Glomerular visceral epithelial cell (primary cell): ENCODE measurements around the gene TUBA3E.
"Not testable (repeated sequence)": the region's sequence is repeated elsewhere in the genome, so short reads cannot be mapped to it uniquely, and the experiment has no call there.

ENCODE experiments used
- DNase-seq: peaks from one replicate; pipeline ENCODE4 v3.0.0-alpha.2; 2016; ENCODE audit errors: extremely low spot score

The TUBA3E gene

DNA sequence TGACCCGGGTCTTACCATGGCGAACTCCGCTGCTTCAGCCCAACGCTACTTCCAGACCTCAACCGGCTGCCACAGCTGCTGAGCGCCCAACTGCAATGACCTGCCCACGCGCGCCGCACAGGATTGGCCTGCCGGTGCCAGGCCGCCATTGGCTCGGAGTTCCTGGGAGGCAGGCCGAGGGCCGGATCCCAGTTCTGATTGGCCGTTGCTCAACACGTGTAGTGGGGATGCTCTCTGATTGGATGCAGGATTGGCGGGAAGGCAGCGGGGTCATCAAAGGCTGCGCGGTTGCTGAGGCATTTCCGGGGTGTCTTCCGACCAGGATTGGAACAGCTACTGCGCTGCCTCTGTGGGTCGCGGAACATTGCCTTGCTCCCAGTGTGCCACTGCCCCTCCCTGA, at the start of gene TUBA3E:
TUBA3E (minus strand) TSS at position 97 of the 400 bp plus-strand sequence; CDS start at position 18, 79 bp downstream.
- DNase-seq = no peak

DNA sequence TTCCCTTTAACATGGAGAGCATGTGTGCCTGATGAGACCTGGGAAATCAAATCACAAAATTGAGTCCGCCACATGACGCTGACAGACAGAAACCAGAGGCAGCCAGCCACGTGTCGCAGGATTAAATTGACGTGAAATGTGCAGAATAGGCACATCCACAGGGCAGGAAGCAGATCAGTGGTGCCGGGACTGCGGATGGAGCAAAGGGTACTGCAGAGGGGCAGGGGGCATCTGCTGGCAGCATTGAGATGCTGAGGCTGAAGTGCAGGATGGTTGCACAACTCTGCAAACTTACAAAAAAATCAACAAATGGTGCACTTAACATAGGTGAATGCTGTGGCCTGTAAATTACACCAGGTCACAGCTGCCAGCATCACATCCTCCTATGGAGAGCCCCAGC, 48.2 kb upstream of the TUBA3E start:
- DNase-seq = no peak

DNA sequence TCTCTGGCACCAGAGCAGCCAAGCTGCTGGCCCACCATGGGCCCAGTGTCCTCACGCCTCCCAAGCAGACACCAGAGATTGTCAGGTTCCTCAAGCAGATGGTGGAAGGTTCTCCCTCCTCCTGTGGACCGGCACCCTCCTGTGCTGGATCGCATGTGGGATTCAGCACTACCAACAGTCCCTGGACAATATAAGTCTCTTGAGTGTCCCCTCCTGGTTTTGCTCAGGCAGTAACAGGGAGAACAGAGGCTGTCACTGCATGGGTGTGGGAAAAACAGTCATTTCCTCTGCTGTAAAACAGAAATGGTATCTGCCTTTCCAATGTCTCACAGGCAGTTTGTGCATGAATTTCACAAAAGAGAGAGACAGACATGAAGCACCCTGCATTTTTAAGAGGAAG, 47.7 kb upstream of the TUBA3E start:
- DNase-seq = no peak

DNA sequence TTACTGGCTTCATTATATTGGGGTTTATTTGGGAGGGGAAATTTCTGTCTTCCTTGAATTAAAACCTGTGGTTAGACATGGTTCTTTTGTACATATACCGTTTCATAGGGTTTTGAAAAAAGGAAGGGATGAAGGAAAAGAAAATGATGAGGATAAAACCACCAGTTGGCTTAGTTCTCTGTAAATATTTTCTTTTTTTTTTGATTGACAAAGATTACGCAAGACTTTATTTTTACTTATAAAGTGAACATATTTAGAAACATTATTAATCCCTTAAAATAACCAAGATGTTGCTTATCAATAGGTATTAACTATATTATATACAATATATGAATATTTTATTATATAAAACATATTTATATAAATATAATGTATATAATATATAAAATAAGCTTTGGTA, 45.1 kb upstream of the TUBA3E start:
- no peak for DNase-seq

DNA sequence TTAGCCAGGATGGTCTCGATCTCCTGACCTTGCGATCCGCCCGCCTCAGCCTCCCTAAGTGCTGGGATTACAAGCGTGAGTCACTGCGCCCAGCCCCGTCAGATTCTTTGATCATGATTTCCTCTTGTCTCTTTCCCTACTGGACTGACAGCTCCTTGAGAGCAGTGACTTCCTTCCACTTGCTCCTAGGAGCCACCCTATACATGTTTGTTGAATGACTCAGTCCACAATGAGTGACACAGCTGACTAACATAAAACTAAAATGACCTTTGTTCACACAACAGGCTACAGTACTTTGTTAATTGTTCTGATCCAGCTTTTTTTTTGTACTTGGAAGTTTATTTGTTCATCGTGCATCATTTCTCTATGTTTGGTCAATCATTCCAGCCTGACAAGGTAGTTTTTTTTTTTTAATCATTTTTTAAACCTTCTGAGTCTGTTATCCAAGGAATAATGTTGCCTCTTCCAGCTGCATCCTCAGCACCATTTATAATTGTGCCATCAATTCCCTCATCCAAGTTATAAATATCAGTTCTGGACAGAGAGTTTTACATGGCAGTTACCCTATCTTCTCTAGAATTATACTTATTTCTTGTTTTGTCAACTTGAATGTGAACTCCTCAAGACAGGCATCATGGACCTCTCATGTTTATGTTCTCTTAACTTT, 42.9 kb upstream of the TUBA3E start:
- DNase-seq = peak; percentile 65

DNA sequence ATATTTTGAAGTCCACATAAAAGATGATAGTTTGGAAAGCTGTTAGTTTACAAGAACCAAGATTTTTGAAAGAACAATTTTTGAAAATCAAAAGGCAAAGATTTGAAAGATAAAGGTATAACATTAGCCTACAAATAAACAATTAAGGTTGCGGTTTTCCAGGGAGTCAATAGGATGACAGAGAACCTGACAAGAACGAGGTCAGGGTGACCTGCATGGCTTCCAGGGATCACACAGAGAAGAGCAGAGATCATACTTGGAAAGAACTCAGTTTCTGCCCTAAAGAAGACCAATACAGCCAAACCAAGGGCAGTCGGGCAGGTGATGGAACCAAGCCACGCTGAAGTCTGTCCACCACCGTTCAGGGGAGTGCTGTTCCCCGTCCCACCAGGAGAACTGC, 41.3 kb upstream of the TUBA3E start:
- not testable (repeated sequence) for DNase-seq

DNA sequence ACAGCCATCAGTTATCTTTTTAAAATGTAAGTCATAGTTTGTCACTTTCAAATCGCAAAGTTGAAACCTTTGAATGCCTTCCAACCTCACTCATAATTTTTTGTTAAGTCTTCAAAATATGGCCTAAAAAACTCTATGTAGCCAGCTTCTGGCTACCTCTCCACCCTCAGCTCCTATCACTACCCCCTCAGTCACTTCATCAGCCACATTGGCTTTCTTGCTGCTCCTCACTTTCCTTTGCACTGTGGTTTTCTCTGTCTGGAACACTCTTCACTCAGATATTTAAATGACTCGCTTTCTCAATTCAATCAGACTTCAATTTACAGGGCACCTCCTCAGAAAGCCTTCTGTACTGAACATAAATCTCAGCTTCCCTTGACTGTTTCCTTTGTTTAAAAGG, 34.8 kb upstream of the TUBA3E start:
- not testable (repeated sequence) for DNase-seq

DNA sequence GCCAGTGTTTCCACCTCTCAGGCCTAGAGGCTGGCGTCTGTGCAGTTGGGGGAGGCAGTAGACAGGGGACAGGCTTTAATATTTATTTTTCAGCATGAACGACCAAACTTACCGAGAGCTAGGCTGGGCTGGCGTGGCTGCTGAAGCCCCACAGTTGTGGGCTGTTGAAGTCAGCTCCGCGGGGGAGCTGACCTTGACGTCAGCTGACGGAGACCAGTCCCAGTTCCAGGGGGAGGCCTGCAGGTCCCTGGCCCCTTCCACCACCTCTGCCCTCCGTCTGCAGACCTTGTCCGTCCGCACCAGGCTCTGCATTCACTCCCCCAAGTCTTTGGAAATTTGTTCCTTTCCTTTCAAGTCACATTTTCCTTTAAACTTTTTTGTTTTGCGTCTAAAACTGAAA, 33.4 kb upstream of the TUBA3E start:
- no peak for DNase-seq

DNA sequence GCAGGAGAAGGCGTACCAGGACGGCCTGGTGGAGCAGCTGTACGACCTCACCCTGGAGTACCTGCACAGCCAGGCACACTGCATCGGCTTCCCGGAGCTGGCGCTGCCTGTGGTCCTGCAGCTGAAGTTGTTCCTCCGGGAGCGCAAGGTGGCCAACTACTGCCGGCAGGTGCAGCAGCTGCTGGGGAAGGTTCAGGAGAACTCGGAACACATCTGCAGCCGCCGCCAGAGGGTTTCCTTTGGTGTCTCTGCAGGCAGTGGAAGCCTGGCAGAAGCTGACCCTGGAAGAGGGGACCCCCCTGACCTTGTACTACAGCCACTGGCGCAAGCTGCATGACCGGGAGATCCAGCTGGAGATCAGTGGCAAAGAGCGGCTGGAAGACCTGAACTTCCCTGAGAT, 32.7 kb upstream of the TUBA3E start:
- not testable (repeated sequence) for DNase-seq

DNA sequence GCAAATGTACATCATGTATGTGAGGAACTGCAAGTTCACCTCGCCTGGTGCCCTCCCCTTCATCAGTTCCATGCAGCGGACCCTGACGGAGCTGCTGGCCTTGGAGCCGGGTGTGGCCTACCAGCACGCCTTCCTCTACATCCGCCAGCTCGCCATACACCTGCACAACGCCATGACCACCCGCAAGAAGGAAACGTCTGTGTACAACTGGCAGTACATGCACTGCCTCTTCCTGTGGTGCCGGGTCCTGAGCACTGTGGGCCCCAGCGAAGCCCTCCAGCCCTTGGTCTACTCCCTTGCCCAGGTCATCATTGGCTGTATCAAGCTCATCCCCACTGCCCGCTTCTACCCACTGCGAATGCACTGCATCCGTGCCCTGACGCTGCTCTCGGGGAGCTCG, 32.1 kb upstream of the TUBA3E start:
- not testable (repeated sequence) for DNase-seq

DNA sequence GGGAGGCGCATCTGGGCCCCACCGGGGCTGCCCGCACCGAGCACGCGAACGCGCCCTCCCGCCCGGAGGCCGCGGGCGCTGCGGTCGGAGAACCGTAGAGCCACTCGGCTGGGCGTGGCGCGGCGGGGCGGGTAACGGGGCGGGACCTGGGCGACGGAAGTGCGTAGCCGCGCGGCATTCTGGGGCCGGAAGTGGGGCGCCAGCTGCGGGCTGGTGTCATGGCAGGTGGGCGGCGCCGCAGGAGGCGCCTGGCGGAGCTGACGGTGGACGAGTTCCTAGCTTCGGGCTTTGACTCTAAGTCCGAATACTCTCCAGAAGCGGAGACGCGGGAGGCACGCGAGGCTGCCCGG, 30.9 kb upstream of the TUBA3E start:
- DNase-seq = not testable (repeated sequence)

DNA sequence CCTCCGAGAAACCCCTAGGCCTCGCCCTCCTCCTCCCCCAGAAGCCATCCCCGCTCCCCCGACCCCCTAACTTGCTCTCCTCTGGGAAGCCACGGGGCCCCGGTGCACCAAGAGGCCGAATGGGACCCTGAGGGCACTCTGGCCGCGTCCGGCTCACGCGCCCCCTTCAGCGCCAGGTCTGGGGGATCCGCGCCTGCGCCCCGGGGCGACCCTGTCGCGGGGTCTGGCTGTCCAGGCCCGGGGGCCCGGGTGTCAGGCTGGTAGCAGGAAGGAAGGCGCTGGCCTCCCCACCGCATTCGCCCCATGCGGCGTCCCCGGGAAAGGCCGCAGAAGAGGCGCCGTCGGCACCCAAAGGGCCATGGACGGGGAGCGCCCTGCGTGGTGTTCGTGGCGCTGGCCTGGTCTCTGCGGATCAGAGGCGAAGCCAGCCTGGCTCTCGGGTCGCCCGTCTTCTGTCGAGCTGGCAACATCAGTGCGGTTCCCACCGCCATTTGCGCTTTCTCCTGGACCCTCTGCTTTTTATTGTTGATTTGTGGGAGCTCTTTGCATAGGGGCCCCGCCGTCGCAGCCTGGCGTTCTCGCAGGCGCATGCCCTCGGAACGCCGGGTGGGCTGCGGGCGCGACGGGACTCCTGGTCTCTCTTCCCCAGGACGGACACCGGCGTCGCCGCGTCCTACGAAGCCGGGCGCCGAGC, 30.4 kb upstream of the TUBA3E start:
- not testable (repeated sequence) for DNase-seq

DNA sequence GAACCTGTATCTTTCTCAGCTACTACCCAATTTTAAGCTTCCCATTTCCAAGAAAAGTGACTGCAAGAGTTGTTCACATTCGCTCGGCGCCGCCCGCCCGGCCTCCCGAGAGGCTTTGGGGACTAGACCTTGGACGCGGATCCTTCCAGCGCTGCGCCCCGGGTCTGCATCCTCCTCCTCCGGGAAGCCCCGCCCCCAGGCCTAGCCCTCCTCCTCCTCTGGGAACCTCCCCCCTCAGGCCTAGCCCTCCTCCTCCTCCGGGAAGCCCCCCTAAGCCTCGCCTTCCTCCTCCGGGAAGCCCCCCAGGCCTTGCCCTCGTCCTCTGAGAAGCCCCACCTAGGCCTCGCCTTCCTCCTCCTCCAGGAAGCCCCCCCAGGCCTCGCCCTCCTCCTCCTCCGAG, 29.8 kb upstream of the TUBA3E start:
- not testable (repeated sequence) for DNase-seq

DNA sequence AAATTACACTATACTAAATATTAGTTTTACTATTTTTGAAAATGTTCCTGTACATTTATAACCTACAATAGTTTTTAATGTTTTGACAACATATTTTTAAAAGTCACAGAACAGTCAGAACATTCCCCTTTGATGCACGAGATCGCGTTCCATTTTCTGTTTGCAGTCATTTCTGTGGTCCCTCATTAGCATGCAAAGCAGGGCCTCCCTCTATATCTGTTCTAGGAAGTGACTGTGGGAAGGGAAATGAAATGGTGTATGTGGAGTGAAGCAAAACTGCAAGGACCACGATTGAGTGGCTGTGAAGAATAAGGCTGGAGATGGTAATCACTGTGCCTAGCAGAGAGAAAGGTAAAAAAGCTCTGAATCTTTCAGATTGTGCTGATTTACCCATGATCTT, 24.3 kb upstream of the TUBA3E start:
- DNase-seq = not testable (repeated sequence)

DNA sequence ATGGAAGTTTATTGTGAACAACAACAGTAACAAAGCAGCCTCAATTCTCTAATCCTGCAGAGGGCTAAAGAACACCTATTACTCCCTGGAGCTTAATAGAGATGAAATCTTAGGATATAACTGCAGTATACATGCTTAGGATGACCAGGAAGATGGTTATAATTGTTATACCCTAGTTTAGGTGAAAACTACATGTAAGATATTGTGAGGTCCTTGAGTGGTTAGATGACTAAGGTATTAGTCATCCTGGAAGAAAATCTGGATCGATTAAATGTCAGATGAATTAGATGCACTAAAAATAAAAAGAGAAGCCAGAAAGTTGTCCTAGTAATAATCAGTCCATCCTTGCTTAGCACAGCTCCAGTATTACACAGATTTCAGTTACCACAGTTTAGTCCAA, 22.3 kb upstream of the TUBA3E start:
- DNase-seq = not testable (repeated sequence)

DNA sequence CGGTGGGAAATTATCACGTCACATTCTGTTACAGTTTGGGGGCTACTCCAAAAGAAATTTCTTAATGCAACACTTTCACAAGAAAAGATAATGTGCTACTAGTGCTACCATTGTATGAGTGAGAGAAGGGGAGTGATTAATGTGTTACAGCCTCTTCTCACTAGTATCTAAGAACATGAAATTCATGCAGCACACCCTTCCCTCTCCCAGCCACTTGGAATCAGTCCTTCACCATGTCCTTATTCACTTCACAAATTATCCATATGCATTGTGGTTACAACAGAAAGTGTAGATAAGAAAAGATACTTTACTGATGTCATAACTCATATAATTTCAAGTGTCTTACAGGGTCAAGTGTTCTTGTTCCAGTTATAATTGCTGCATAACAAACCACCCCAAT, 20.9 kb upstream of the TUBA3E start:
- DNase-seq = not testable (repeated sequence)

DNA sequence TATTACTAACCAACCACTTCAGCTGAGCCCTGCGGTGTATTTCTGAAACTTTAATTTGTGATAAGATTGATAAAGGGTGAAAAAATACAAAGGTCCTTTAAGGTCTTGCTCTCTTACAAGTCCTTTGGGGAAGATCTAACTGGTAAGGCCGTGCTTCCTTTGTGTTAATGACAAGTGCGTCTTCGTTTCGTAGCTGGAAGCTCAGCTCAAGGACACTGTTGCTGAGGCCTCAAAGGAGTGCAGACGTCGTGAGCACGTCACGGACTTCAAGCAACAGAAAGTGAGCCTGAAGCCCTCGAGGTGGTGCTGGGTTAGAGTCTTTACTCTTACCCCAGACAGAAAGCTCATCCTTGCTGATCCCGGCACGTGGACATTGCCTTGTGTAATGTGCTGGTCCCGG, 8.8 kb upstream of the TUBA3E start:
- not testable (repeated sequence) for DNase-seq

DNA sequence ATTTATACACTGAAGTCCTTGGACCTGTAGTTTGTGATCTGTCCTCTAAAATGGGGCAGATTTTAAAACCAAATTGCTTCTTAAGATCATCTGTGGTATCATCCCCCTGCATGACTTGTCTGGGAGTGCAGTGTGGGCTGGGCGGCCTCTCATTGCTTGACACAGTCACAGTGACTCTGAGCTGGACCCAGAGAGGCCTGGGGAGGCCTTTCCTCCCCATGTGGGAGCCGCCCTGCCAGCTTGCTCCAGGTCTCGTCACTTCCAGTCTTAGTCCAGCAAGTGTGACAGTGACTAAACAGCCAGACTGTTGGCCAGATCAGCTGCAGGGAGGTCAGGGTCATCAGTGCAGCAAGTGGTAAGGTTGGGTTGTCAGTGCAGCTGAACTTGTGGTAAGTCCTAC, 4.9 kb upstream of the TUBA3E start:
- DNase-seq = not testable (repeated sequence)

DNA sequence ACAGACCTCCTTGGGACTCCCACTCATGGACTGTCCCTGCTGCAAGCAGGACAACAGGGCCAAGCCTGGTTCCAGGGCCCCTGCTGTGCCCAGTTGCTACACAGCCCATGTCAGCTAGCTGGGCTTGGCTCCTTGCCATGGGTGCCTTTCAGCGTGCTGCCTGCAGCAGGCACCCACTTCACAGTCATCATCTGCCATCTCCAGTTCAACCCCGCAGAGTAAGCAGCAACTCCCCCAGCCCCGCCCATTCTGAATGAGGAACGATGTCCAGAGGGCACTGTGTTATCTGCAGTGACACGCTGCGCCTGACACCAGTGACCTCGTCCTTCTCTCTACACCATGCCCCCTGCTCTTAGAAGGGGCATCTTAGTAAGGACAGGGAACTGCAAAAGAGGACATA, 4.3 kb upstream of the TUBA3E start:
- DNase-seq = not testable (repeated sequence)

DNA sequence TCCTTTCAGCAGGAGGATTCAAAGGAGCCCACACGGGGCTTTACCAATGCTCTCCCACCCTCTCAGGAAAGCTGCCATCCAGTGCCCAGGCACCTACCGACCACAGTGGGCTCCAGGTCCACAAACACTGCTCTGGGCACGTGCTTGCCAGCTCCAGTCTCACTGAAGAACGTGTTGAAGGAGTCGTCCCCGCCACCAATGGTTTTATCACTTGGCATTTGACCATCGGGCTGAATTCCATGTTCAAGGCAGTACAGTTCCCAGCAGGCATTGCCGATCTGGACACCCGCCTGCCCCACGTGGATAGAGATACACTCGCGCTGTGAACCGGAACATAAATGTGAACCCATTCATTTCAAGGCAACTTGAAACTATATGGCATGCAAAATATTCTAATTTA, 2.2 kb downstream of the TUBA3E start:
- DNase-seq = not testable (repeated sequence)

DNA sequence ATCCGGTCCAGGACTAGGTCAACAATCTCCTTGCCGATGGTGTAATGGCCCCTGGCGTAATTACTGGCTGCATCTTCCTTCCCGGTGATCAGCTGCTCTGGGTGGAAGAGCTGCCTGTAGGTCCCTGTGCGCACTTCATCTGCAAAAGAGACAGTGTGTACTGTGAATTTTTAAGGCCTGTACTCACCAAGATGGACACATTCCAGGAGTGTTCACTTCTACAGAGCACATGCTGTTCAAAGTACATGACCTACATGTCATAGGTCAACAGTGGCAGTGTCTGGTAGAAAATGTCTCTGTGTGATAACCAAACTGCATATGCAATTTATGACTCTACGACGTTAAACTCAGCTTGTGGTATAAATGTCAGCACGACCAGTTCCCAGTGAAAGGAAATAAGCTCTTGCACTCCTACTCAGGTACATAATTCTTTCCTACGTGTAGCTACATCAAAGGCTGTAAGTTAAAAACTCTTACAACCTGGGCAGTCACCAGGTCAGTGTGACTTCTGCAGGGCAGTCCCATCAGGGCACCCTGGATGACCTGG, 3.1 kb downstream of the TUBA3E start:
- DNase-seq = not testable (repeated sequence)

DNA sequence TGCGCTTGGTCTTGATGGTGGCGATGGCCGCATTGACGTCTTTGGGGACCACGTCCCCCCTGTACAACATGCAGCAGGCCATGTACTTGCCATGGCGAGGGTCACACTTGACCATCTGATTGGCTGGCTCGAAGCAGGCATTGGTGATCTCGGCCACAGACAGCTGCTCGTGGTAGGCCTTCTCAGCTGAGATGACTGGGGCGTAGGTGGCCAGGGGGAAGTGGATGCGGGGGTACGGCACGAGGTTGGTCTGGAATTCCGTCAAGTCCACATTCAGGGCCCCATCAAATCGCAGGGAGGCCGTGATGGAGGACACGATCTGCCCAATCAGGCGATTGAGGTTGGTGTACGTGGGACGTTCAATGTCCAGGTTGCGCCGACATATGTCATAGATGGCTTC, 4.4 kb downstream of the TUBA3E start:
- DNase-seq = not testable (repeated sequence)

DNA sequence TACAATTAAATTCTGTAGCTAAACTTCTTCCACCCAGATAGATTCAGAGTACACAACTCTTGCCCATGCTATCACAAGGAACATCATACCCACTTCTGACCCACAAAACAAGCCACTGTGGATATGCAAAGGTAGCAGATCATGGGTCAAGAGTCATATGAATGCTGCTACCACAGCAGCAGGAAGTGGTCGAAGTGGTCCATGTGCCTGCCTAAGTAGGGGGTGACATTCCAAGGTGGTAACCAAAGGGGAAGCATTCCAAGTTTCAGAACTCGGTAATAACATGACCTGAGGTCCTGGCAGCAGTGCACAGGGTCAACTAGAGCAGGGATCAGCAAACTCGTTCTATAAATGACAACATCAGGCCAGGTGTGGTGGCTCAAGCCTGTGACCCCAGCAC, 5.8 kb downstream of the TUBA3E start:
- DNase-seq = peak; percentile 53
